SK-N-SH (cell line): Measurements from ENCODE around the gene TBX6.

Experiments
- JUND ChIP-seq: IDR thresholded peaks from 2 replicates; pipeline ENCODE4 v1.4.0; 2012
- POLR2AphosphoS5 ChIP-seq: IDR thresholded peaks from 2 replicates; pipeline ENCODE4 v1.6.1; 2012; ENCODE audit warnings: low read depth, low read length
- RAD21 ChIP-seq: IDR thresholded peaks from 2 replicates; pipeline ENCODE4 v1.6.1; 2012; ENCODE audit warnings: mild to moderate bottlenecking, low read length
- RFX5 ChIP-seq: IDR thresholded peaks from 2 replicates; pipeline ENCODE4 v1.6.1; 2012; ENCODE audit warnings: mild to moderate bottlenecking, improper control_type of control experiment, low read length
- SMC3 ChIP-seq: IDR thresholded peaks from 2 replicates; pipeline ENCODE4 v1.6.1; 2012; ENCODE audit warnings: low read depth, low read length, improper control_type of control experiment
- TAF1 ChIP-seq: IDR thresholded peaks from 2 replicates; pipeline ENCODE4 v1.6.1; 2012; ENCODE audit warnings: low read depth, mild to moderate bottlenecking, low read length, moderate library complexity, borderline replicate concordance
- TF ChIP-seq, protein P1 (sequence below): IDR thresholded peaks from 2 replicates; pipeline ENCODE4 v1.6.1; 2012; ENCODE audit warnings: mild to moderate bottlenecking, low read depth, low read length, moderate library complexity
- TF ChIP-seq, protein P2 (sequence below): fragments of 200-600 bp; sonication (generic); IDR thresholded peaks from 2 replicates; pipeline ENCODE4 v1.6.1; 2017; ENCODE audit warnings: antibody characterized with exemption, mild to moderate bottlenecking, moderate library complexity
- TF ChIP-seq, protein P3 (sequence below): IDR thresholded peaks from 2 replicates; pipeline ENCODE4 v1.4.0; 2012; ENCODE audit warnings: low read depth, borderline replicate concordance
- TF ChIP-seq, protein P4 (sequence below): fragments of 150-350 bp; IDR thresholded peaks from 2 replicates; pipeline ENCODE4 v1.6.1; 2017; ENCODE audit warnings: antibody characterized with exemption, low read length, low read depth, borderline replicate concordance

DNA sequence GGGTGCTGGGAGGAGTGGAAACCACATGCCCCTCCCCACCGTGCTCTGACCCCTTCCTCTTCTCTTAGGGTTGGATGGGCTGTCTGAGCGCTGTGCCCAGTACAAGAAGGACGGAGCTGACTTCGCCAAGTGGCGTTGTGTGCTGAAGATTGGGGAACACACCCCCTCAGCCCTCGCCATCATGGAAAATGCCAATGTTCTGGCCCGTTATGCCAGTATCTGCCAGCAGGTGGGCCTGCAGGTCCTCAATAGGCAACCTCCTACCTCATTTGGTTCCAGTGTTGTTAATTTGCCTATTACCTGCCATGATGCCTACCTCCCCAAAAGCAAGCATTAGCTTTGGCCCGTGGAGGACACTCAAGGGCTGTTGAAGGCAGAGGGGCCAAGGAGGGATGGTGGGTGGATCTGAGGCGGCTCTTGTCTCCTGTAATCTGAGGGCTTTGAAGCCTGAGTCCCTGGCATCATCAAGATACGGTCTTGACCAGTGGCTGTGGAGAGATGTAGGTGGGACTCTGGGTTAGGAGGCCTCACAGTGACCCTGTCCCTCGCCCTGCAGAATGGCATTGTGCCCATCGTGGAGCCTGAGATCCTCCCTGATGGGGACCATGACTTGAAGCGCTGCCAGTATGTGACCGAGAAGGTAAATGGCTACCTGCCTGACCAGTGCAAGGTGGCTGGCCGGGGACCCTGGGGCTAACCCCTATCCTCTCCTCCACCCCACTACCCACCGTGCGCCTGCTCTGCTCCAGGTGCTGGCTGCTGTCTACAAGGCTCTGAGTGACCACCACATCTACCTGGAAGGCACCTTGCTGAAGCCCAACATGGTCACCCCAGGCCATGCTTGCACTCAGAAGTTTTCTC, 22.7 kb downstream of the TBX6 start:
- TF ChIP-seq, protein P1, sequence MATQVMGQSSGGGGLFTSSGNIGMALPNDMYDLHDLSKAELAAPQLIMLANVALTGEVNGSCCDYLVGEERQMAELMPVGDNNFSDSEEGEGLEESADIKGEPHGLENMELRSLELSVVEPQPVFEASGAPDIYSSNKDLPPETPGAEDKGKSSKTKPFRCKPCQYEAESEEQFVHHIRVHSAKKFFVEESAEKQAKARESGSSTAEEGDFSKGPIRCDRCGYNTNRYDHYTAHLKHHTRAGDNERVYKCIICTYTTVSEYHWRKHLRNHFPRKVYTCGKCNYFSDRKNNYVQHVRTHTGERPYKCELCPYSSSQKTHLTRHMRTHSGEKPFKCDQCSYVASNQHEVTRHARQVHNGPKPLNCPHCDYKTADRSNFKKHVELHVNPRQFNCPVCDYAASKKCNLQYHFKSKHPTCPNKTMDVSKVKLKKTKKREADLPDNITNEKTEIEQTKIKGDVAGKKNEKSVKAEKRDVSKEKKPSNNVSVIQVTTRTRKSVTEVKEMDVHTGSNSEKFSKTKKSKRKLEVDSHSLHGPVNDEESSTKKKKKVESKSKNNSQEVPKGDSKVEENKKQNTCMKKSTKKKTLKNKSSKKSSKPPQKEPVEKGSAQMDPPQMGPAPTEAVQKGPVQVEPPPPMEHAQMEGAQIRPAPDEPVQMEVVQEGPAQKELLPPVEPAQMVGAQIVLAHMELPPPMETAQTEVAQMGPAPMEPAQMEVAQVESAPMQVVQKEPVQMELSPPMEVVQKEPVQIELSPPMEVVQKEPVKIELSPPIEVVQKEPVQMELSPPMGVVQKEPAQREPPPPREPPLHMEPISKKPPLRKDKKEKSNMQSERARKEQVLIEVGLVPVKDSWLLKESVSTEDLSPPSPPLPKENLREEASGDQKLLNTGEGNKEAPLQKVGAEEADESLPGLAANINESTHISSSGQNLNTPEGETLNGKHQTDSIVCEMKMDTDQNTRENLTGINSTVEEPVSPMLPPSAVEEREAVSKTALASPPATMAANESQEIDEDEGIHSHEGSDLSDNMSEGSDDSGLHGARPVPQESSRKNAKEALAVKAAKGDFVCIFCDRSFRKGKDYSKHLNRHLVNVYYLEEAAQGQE: no peak
- peak; percentile 29 for TF ChIP-seq SMC3
- TF ChIP-seq, protein P2, sequence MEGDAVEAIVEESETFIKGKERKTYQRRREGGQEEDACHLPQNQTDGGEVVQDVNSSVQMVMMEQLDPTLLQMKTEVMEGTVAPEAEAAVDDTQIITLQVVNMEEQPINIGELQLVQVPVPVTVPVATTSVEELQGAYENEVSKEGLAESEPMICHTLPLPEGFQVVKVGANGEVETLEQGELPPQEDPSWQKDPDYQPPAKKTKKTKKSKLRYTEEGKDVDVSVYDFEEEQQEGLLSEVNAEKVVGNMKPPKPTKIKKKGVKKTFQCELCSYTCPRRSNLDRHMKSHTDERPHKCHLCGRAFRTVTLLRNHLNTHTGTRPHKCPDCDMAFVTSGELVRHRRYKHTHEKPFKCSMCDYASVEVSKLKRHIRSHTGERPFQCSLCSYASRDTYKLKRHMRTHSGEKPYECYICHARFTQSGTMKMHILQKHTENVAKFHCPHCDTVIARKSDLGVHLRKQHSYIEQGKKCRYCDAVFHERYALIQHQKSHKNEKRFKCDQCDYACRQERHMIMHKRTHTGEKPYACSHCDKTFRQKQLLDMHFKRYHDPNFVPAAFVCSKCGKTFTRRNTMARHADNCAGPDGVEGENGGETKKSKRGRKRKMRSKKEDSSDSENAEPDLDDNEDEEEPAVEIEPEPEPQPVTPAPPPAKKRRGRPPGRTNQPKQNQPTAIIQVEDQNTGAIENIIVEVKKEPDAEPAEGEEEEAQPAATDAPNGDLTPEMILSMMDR: peak; percentile 61
- no peak for TF ChIP-seq RFX5
- no peak for TF ChIP-seq POLR2AphosphoS5
- no peak for TF ChIP-seq TAF1
- peak; percentile 60 for TF ChIP-seq RAD21
- TF ChIP-seq, protein P3, sequence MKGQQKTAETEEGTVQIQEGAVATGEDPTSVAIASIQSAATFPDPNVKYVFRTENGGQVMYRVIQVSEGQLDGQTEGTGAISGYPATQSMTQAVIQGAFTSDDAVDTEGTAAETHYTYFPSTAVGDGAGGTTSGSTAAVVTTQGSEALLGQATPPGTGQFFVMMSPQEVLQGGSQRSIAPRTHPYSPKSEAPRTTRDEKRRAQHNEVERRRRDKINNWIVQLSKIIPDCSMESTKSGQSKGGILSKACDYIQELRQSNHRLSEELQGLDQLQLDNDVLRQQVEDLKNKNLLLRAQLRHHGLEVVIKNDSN: no peak
- no peak for TF ChIP-seq JUND
- TF ChIP-seq, protein P4, sequence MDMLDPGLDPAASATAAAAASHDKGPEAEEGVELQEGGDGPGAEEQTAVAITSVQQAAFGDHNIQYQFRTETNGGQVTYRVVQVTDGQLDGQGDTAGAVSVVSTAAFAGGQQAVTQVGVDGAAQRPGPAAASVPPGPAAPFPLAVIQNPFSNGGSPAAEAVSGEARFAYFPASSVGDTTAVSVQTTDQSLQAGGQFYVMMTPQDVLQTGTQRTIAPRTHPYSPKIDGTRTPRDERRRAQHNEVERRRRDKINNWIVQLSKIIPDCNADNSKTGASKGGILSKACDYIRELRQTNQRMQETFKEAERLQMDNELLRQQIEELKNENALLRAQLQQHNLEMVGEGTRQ: no peak
